KOPT-K1 (cell line): ENCODE data around the gene ANXA6.

Experiments
- H3K27ac ChIP-seq: fragments of 200-600 bp; sonication (generic); 2 replicates; pipeline ENCODE4 v1.5.1; 2016; ENCODE audit warnings: antibody characterized with exemption, mild to moderate bottlenecking, low read depth, low read length; ENCODE audit not compliant: poor library complexity, severe bottlenecking
- H3K36me3 ChIP-seq: fragments of 200-600 bp; sonication (generic); 2 replicates; pipeline ENCODE4 v1.5.1; 2017; ENCODE audit warnings: antibody characterized with exemption, mild to moderate bottlenecking, low read length, moderate library complexity; ENCODE audit not compliant: insufficient read depth
- H3K9me3 ChIP-seq: fragments of 200-600 bp; sonication (generic); 2 replicates; pipeline ENCODE4 v1.5.1; 2017; ENCODE audit warnings: antibody characterized with exemption, low read length, mild to moderate bottlenecking; ENCODE audit not compliant: insufficient read depth, poor library complexity, severe bottlenecking

Gene ANXA6

GRCh38 chr5:151096001-151096373 lies 61.6 kb downstream of the ANXA6 start:
- H3K27ac ChIP-seq, result no peak overlapping the region
- H3K36me3 ChIP-seq, result peaks cover 9% of the 10 kb centered on the region; the same call in 1 of the 2 replicates
- no peaks in the 10 kb centered on the region for H3K9me3 ChIP-seq

GRCh38 chr5:151095341-151096000 lies 62.1 kb downstream of the ANXA6 start:
- Histone ChIP-seq H3K36me3 (0 out of 2 replicates have a peak, but pooled peaks cover 4% of the 10 kb centered on the region), H3K27ac (no peak overlapping the region), H3K9me3 (no peaks in the 10 kb centered on the region)

GRCh38 chr5:151094852-151095245 lies 62.7 kb downstream of the ANXA6 start:
- H3K27ac ChIP-seq, result no peak overlapping the region
- no peaks in the 10 kb centered on the region for H3K9me3 ChIP-seq
- no peaks in the 10 kb centered on the region for H3K36me3 ChIP-seq

GRCh38 chr5:151094030-151094851 lies 63.3 kb downstream of the ANXA6 start:
- no peaks in the 10 kb centered on the region for H3K36me3 ChIP-seq
- no peaks in the 10 kb centered on the region for H3K9me3 ChIP-seq
- peak overlapping the region; percentile 35 for H3K27ac ChIP-seq

GRCh38 chr5:151093476-151093889 lies 64.1 kb downstream of the ANXA6 start:
- no peak overlapping the region for H3K27ac ChIP-seq
- H3K36me3 ChIP-seq, result no peaks in the 10 kb centered on the region
- no peaks in the 10 kb centered on the region for H3K9me3 ChIP-seq

GRCh38 chr5:151092762-151093161 lies 64.8 kb downstream of the ANXA6 start:
- Histone ChIP-seq H3K9me3 (no peaks in the 10 kb centered on the region), H3K36me3 (no peaks in the 10 kb centered on the region), H3K27ac (no peak overlapping the region)

GRCh38 chr5:151089726-151090125 lies 67.9 kb downstream of the ANXA6 start:
- H3K9me3 ChIP-seq, result no peaks in the 10 kb centered on the region
- no peaks in the 10 kb centered on the region for H3K36me3 ChIP-seq
- H3K27ac ChIP-seq, result no peak overlapping the region

GRCh38 chr5:151088986-151089385 lies 68.6 kb downstream of the ANXA6 start:
- Histone ChIP-seq H3K27ac (no peak overlapping the region), H3K9me3 (no peaks in the 10 kb centered on the region), H3K36me3 (no peaks in the 10 kb centered on the region)

GRCh38 chr5:151087486-151087885 lies 70.1 kb downstream of the ANXA6 start:
- Histone ChIP-seq H3K36me3 (no peaks in the 10 kb centered on the region), H3K9me3 (no peaks in the 10 kb centered on the region), H3K27ac (no peak overlapping the region)

GRCh38 chr5:151086905-151087360 lies 70.6 kb downstream of the ANXA6 start:
- no peaks in the 10 kb centered on the region for H3K36me3 ChIP-seq
- no peak overlapping the region for H3K27ac ChIP-seq
- H3K9me3 ChIP-seq, result no peaks in the 10 kb centered on the region

GRCh38 chr5:151086192-151086869 lies 71.2 kb downstream of the ANXA6 start:
- Histone ChIP-seq H3K36me3 (no peaks in the 10 kb centered on the region), H3K27ac (no peak overlapping the region), H3K9me3 (no peaks in the 10 kb centered on the region)

GRCh38 chr5:151085517-151086041 lies 72.0 kb downstream of the ANXA6 start:
- no peaks in the 10 kb centered on the region for H3K9me3 ChIP-seq
- no peak overlapping the region for H3K27ac ChIP-seq
- no peaks in the 10 kb centered on the region for H3K36me3 ChIP-seq

- H3K36me3 ChIP-seq, result no peaks in the 10 kb centered on the region
- no peaks in the 10 kb centered on the region for H3K9me3 ChIP-seq
- H3K27ac ChIP-seq, result no peak overlapping the region
Measured at GRCh38 chr5:151084363-151084762, 73.2 kb downstream of the ANXA6 start.

GRCh38 chr5:151083081-151083676 lies 74.4 kb downstream of the ANXA6 start:
- no peak overlapping the region for H3K27ac ChIP-seq
- H3K36me3 ChIP-seq, result peaks cover 8% of the 10 kb centered on the region; the same call in 1 of the 2 replicates
- H3K9me3 ChIP-seq, result no peaks in the 10 kb centered on the region
